HG03196 (cell line): ENCODE measurements around the gene PUM1.

ENCODE experiments used
- ATAC-seq: cut with Tn5 transposase; IDR thresholded peaks from one replicate; pipeline ENCODE4 v1.9.1; 2021; ENCODE audit not compliant: unreplicated experiment

The PUM1 gene

GRCh38 chr1:30895382-30895943 lies 170.1 kb downstream of the PUM1 start:
- no peak for ATAC-seq

GRCh38 chr1:30894508-30894973 lies 171.0 kb downstream of the PUM1 start:
- ATAC-seq, result no peak

GRCh38 chr1:30893776-30894507 lies 171.6 kb downstream of the PUM1 start:
- ATAC-seq, result no peak

GRCh38 chr1:30892671-30893073 lies 172.8 kb downstream of the PUM1 start:
- ATAC-seq, result no peak

GRCh38 chr1:30891227-30891552 lies 174.3 kb downstream of the PUM1 start:
- ATAC-seq, result no peak

GRCh38 chr1:30890502-30891226 lies 174.9 kb downstream of the PUM1 start:
- no peak for ATAC-seq

- ATAC-seq, result no peak
Observed at GRCh38 chr1:30889511-30889910, 176.0 kb downstream of the PUM1 start.

- ATAC-seq, result no peak
Observed at GRCh38 chr1:30888975-30889374, 176.5 kb downstream of the PUM1 start.

- ATAC-seq, result no peak
Observed at GRCh38 chr1:30888391-30888790, 177.1 kb downstream of the PUM1 start.

- ATAC-seq, result no peak
Observed at GRCh38 chr1:30887485-30888315, 177.8 kb downstream of the PUM1 start.

GRCh38 chr1:30886710-30887428 lies 178.6 kb downstream of the PUM1 start:
- ATAC-seq, result no peak

GRCh38 chr1:30885570-30886522 lies 179.7 kb downstream of the PUM1 start:
- ATAC-seq, result no peak

GRCh38 chr1:30884723-30885122 lies 180.8 kb downstream of the PUM1 start:
- no peak for ATAC-seq

- no peak for ATAC-seq
Observed at GRCh38 chr1:30883389-30884172, 181.9 kb downstream of the PUM1 start.

GRCh38 chr1:30882678-30883388 lies 182.7 kb downstream of the PUM1 start:
- ATAC-seq, result no peak
